Measurements from ENCODE around the gene CPTP. TPM values are rescaled to one million over a fixed set of nuclear protein-coding genes. Genes with fewer than 3 reads are reported as not detected.

CPTP gene
- total and polyA plus RNA-seq, 8 donors: 10.6 to 25.2 (median 15.0) TPM

DNA sequence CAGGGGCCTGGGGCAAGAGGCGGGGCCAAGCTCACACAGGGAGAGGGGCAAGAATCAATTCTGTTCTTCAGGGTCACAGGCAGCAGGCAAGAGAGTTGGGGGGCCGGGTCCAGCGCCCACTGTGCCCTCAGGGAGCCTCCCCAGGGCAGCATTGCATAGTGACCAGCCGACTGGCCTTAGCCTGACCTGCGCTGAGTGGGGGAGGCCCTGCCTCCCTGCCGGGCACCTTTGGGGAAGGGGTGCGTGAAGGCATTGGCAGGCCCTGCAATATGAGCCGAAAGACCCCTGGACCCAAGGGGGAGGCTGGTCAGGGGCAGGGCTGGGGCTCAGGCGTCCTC lies 32.2 kb upstream of the CPTP start:
- no peak overlapping the region for H3K4me3 ChIP-seq
- H3K27me3 ChIP-seq: peaks cover 0 to 6% of the 10 kb centered on the region in 2 donors
- peaks cover 0 to 44% of the 10 kb centered on the region in 2 donors for H3K36me3 ChIP-seq
- intact Hi-C loops (cut with DNase I): loop anchor here in 1 of 2 donors (10.0 kb wide), 1 partner anchor 168 kb away; no protein-coding TSS in a partner anchor
- DNase-seq (no peak), ATAC-seq (no peak)
- TF ChIP-seq, protein P1, sequence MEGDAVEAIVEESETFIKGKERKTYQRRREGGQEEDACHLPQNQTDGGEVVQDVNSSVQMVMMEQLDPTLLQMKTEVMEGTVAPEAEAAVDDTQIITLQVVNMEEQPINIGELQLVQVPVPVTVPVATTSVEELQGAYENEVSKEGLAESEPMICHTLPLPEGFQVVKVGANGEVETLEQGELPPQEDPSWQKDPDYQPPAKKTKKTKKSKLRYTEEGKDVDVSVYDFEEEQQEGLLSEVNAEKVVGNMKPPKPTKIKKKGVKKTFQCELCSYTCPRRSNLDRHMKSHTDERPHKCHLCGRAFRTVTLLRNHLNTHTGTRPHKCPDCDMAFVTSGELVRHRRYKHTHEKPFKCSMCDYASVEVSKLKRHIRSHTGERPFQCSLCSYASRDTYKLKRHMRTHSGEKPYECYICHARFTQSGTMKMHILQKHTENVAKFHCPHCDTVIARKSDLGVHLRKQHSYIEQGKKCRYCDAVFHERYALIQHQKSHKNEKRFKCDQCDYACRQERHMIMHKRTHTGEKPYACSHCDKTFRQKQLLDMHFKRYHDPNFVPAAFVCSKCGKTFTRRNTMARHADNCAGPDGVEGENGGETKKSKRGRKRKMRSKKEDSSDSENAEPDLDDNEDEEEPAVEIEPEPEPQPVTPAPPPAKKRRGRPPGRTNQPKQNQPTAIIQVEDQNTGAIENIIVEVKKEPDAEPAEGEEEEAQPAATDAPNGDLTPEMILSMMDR (IDR thresholded peaks at IDR 0.05): no peak
- H3K9me3 ChIP-seq: no peaks in the 10 kb centered on the region
- no peaks in the 10 kb centered on the region for H3K4me1 ChIP-seq
- no peak overlapping the region for H3K27ac ChIP-seq

DNA sequence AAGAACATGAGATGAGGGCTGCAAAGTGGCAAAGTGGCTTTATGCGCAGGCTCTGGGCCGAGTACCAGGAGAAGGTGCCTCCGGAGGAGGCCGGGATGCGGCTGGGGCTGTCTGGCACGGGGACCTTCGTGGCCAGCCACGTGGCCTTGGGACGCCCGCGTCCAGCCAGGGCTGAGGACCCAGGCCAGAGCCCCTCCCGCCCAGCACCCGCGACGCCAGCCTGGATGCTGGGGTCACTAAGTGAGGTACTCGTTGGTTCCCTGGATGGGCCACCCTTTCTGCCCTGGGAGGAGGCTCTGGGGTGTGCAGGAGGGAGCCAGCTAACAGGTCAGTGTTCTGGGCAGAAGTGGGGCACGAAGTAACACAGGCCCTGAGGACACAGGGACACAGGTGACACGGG lies 31.8 kb upstream of the CPTP start:
- Histone ChIP-seq H3K27me3 (peaks cover 0 to 2% of the 10 kb centered on the region in 2 donors), H3K36me3 (peaks cover 0 to 47% of the 10 kb centered on the region in 2 donors), H3K4me3 (no peak overlapping the region), H3K27ac (no peak overlapping the region), H3K4me1 (no peaks in the 10 kb centered on the region), H3K9me3 (no peaks in the 10 kb centered on the region)
- DNase-seq: no peak
- ATAC-seq: no peak
- intact Hi-C loops (cut with DNase I): loop anchor here in 1 of 2 donors (10.0 kb wide), 1 partner anchor 168 kb away; no protein-coding TSS in a partner anchor
- TF ChIP-seq, protein P1 (IDR thresholded peaks at IDR 0.05): no peak

DNA sequence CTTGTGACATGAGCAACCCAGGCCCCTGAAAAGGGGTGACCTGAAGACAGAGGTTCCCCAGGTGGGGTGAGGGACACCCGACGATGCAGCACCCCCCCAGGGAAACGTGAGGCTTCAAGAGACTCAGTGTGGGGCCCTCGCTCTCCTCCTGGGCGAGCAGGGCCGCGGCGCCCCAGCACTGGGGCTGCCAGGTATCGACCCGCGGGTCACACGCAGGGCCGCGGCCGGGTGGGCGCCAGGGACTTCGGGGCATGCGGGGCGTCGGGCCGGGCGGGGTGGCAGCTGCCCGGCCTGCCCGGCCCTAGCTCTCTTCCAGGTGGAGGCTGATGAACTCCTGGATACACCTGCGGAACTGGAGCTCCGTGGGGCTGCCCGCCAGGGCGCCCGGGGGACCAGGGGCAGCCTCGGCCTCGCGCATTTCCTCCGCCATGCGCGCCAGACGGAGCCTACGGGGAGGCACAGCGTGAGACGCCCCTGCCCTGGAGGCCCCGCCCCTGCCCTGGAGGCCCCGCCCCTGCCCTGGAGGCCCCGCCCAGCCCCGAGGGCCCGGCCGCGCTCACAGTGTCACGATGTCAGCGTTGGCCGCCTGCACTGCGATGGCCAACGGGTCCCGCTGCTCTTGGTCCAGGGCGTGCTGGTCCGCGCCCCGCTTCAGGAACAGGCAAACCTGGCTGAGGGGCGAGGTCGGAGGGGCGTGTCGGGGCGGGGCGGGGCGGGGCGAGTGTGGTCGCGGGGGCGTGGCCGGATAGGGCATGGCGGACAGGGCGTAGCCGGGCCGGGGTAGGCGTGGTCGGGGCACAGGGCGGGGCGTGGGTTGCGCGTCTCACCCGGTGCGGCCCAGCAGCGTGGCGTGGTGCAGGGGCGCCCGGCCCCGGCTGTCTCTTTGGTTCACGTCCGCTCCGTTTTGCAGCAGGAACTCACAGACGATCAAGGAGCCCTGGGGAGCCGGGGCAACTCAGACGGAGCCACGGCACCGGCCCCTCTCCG lies 31.0 kb upstream of the CPTP start:
- TF ChIP-seq, protein P1 (IDR thresholded peaks at IDR 0.05): no peak
- intact Hi-C loops (cut with DNase I): loop anchor here in 1 of 2 donors (10.0 kb wide), 1 partner anchor 169 kb away; no protein-coding TSS in a partner anchor
- Histone ChIP-seq H3K27me3 (no peaks in the 10 kb centered on the region), H3K9me3 (no peaks in the 10 kb centered on the region), H3K36me3 (peaks cover 0 to 52% of the 10 kb centered on the region in 2 donors), H3K27ac (no peak overlapping the region), H3K4me3 (no peak overlapping the region), H3K4me1 (no peaks in the 10 kb centered on the region)
- DNase-seq: no peak
- ATAC-seq: peak; percentile 16

DNA sequence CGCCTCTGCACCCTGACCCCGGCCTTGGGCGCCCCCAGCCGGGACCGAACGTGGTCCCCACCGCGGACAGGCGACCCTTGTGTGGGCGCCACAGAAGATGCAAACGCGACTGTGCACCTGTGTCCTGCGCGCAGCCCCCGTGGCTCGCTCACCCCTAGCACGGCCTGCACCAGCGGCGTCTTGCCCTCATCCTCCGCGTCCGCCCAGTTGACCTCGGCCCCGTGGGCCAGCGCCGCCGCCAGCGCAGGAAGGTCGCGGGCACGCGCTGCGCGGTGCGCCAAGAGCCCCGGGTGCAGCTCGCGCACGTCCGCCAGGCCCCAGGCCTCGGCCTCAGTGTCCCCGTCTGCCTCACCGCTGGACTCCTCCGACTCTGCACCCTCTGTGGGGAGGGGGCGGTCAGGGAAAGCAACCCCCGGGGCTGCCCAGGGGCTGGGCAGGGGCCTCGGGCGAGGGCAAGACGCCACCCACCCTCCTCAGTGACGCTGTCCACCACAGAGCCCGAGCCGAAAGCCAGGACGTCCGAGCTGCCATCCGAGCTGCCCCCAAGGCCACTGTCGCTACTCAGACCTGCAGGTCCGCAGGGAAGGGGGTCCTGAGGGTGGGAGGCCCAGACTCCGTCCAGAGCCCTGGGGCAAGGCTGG lies 30.2 kb upstream of the CPTP start:
- peaks cover 0 to 57% of the 10 kb centered on the region in 2 donors for H3K36me3 ChIP-seq
- H3K4me1 ChIP-seq: no peaks in the 10 kb centered on the region
- ATAC-seq (no peak), DNase-seq (no peak)
- no peak overlapping the region for H3K27ac ChIP-seq
- H3K27me3 ChIP-seq: no peaks in the 10 kb centered on the region
- intact Hi-C loops (cut with DNase I): loop anchor here in 1 of 2 donors (10.0 kb wide), 1 partner anchor 170 kb away; no protein-coding TSS in a partner anchor
- no peaks in the 10 kb centered on the region for H3K9me3 ChIP-seq
- H3K4me3 ChIP-seq: no peak overlapping the region
- TF ChIP-seq, protein P1 (IDR thresholded peaks at IDR 0.05): no peak

All from left lung (tissue), 10 donors.